PC-9 (cell line): ENCODE measurements around the gene KLHL8. TPM values are rescaled to one million over a fixed set of nuclear protein-coding genes. Genes with fewer than 3 reads are reported as not detected.

Source experiments
- BruUV-seq: library from RNA; stranded (reverse); fragments of 400-500 nt; replicated peaks from 2 replicates; lab custom pipeline; 2021; lab: Mats Ljungman, UMichigan
- CTCF ChIA-PET: fragments of 300-600 bp; sonication (Branson Sonifier 250); formaldehyde crosslinking; loops from one replicate; lab custom pipeline; 2022; ENCODE audit warnings: antibody characterized with exemption; lab: Charles Lee
- POLR2A ChIA-PET: fragments of 300-600 bp; sonication (Branson Sonifier 250); formaldehyde crosslinking; loops from one replicate; lab custom pipeline; 2022; ENCODE audit warnings: antibody characterized with exemption; ENCODE audit not compliant: unreplicated experiment; lab: Charles Lee
- DNase-seq, 2 experiments: peaks; one replicate each; pipeline versions ENCODE4 v3.0.0 to v3.0.0-alpha.2; 2015 to 2022; ENCODE audit warnings: mixed read lengths in 1 of 2
- H2AFZ ChIP-seq: fragments of 200-600 bp; sonication (generic); 2 replicates; pipeline ENCODE4 v1.8.1; 2017; ENCODE audit warnings: antibody characterized with exemption
- H3F3A ChIP-seq: fragments of 200-600 bp; sonication (generic); 2 replicates; pipeline ENCODE4 v1.8.1; 2017; ENCODE audit warnings: antibody characterized with exemption, mild to moderate bottlenecking, low read depth; ENCODE audit not compliant: insufficient read depth
- H3K27ac ChIP-seq: fragments of 200-600 bp; sonication (generic); 2 replicates; pipeline ENCODE4 v1.6.1; 2016; ENCODE audit warnings: mixed run types
- H3K27me3 ChIP-seq: fragments of 200-600 bp; sonication (generic); 2 replicates; pipeline ENCODE4 v1.6.1; 2016; ENCODE audit warnings: low read depth, mixed run types; ENCODE audit not compliant: insufficient read depth
- H3K36me3 ChIP-seq: fragments of 200-600 bp; sonication (generic); 2 replicates; pipeline ENCODE4 v1.6.1; 2016; ENCODE audit warnings: low read depth, mixed run types
- H3K4me1 ChIP-seq: fragments of 200-600 bp; sonication (generic); replicated peaks from 2 replicates; pipeline ENCODE4 v1.6.1; 2016; ENCODE audit warnings: mixed run types; ENCODE audit not compliant: insufficient read depth
- H3K4me2 ChIP-seq: fragments of 200-600 bp; sonication (generic); 2 replicates; pipeline ENCODE4 v1.6.1; 2017; ENCODE audit warnings: mixed run types
- H3K4me3 ChIP-seq: fragments of 200-600 bp; sonication (generic); 2 replicates; pipeline ENCODE4 v1.6.1; 2016; ENCODE audit warnings: mixed run types
- H3K79me2 ChIP-seq: fragments of 200-600 bp; sonication (generic); 2 replicates; pipeline ENCODE4 v1.6.1; 2017; ENCODE audit warnings: low read depth, mixed run types
- H3K9me2 ChIP-seq: fragments of 200-600 bp; sonication (generic); 2 replicates; pipeline ENCODE4 v1.8.1; 2017; ENCODE audit warnings: mild to moderate bottlenecking; ENCODE audit not compliant: insufficient read depth
- H3K9me3 ChIP-seq: fragments of 200-600 bp; sonication (generic); 2 replicates; pipeline ENCODE4 v1.8.1; 2016; ENCODE audit warnings: low read depth; ENCODE audit not compliant: insufficient read depth
- H4K20me1 ChIP-seq: fragments of 200-600 bp; sonication (generic); 2 replicates; pipeline ENCODE4 v1.8.1; 2017; ENCODE audit not compliant: insufficient read depth
- CTCF ChIP-seq: fragments of 200-600 bp; sonication (generic); conservative IDR thresholded peaks from 2 replicates; pipeline ENCODE4 v1.6.1; 2017; ENCODE audit warnings: mixed run types, antibody characterized with exemption, mild to moderate bottlenecking, moderate library complexity
- EZH2 ChIP-seq: fragments of 200-600 bp; sonication (generic); IDR thresholded peaks from 2 replicates; pipeline ENCODE4 v1.8.0; 2017; ENCODE audit warnings: antibody characterized with exemption, low read depth
- intact Hi-C: fragments of 100-400 bp; cut with micrococcal nuclease; formaldehyde crosslinking; loops from one replicate; pipeline ENCODE4 v1.10.0; 2022; ENCODE audit not compliant: unreplicated experiment
- total RNA-seq: library from RNA; stranded (reverse); gene quantifications from 2 replicates; pipeline ENCODE4 v1.2.3, GENCODE V29; 2021

KLHL8 gene
- total RNA-seq, 1 experiment from 2014 or later, result 8.5 TPM

DNA sequence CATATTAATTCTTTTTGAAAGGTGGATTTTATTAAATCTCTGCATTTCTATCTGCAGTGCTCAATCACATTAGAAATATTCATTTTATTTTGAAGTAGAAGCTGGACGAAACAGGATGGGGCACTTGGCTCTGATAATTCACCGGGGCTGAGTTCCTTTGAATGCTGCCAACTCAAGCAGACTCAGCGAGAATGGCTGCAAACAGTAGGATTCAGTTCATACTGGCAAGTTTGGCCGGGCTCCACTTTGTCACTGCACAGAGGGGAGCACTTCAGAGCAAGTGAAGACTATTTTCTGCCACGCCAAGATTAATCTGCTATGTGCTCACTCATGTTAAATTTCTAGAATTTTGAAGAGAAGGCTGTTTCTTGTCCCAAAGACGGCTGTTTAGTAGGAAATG is 30.7 kb upstream of the KLHL8 start:
- H3K9me2 ChIP-seq, result no peaks in the 10 kb centered on the region
- H3K4me1 ChIP-seq, result no peaks in the 10 kb centered on the region
- no peaks in the 10 kb centered on the region for H4K20me1 ChIP-seq
- no peak for TF ChIP-seq CTCF
- TF ChIP-seq EZH2, result no peak
- no peaks in the 10 kb centered on the region for H3K36me3 ChIP-seq
- H3K4me2 ChIP-seq, result no peak overlapping the region
- no peak for DNase-seq
- H2AFZ ChIP-seq, result no peak overlapping the region
- H3K79me2 ChIP-seq, result no peaks in the 10 kb centered on the region
- no peak overlapping the region for H3K27ac ChIP-seq
- intact Hi-C loops, result no loop called here
- H3K4me3 ChIP-seq, result no peak overlapping the region
- ChIA-PET CTCF (no interaction called here), POLR2A (no interaction called here)
- no TSS peak for BruUV-seq
- no peaks in the 10 kb centered on the region for H3F3A ChIP-seq
- no peaks in the 10 kb centered on the region for H3K9me3 ChIP-seq
- H3K27me3 ChIP-seq, result no peaks in the 10 kb centered on the region

DNA sequence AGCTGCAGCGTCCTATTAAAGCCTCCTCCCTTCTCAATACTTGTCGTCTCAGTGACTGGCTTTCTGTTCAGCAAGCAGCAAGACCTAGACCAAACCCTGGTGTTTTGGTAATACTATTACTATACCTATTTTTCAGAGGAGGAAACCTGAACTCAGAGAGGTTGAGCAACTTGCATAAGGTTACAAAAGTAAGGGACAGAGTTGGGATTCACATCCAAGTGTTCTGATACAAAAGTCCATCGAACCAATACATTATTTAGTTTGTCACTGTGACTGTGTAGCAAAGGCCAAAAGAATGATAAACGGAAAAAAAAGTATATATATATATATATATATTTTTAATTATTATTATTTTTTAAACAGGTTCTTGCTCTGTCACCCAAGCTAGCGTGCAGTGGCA is 29.9 kb upstream of the KLHL8 start:
- no peaks in the 10 kb centered on the region for H3F3A ChIP-seq
- no peak overlapping the region for H2AFZ ChIP-seq
- H3K4me2 ChIP-seq, result no peak overlapping the region
- H4K20me1 ChIP-seq, result no peaks in the 10 kb centered on the region
- H3K9me3 ChIP-seq, result no peaks in the 10 kb centered on the region
- no peaks in the 10 kb centered on the region for H3K36me3 ChIP-seq
- BruUV-seq, result no TSS peak
- no peak overlapping the region for H3K27ac ChIP-seq
- intact Hi-C loops, result no loop called here
- DNase-seq, result no peak
- no peak for TF ChIP-seq EZH2
- TF ChIP-seq CTCF, result no peak
- H3K4me3 ChIP-seq, result no peak overlapping the region
- no peaks in the 10 kb centered on the region for H3K9me2 ChIP-seq
- no peaks in the 10 kb centered on the region for H3K27me3 ChIP-seq
- H3K79me2 ChIP-seq, result no peaks in the 10 kb centered on the region
- ChIA-PET POLR2A (no interaction called here), CTCF (interaction anchor here (0.5 kb wide), 1 partner anchor 357 kb away, joined by 5 read pairs; no protein-coding TSS in a partner anchor)
- no peaks in the 10 kb centered on the region for H3K4me1 ChIP-seq

GRCh38 chr4:87249332-87250019 is 29.1 kb upstream of the KLHL8 start:
- Histone ChIP-seq H3K27me3 (no peaks in the 10 kb centered on the region), H2AFZ (no peak overlapping the region), H3K9me3 (peaks cover 4% of the 10 kb centered on the region; the same call in 1 of the 2 replicates), H3F3A (no peaks in the 10 kb centered on the region), H3K27ac (no peak overlapping the region), H3K4me1 (no peaks in the 10 kb centered on the region), H3K4me2 (no peak overlapping the region), H3K9me2 (no peaks in the 10 kb centered on the region), H3K4me3 (no peak overlapping the region), H3K79me2 (no peaks in the 10 kb centered on the region), H3K36me3 (no peaks in the 10 kb centered on the region), H4K20me1 (no peaks in the 10 kb centered on the region)
- ChIA-PET CTCF (interaction anchor here (0.5 kb wide), 1 partner anchor 356 kb away, joined by 5 read pairs; no protein-coding TSS in a partner anchor), POLR2A (no interaction called here)
- no peak for TF ChIP-seq EZH2
- TF ChIP-seq CTCF, result no peak
- intact Hi-C loops, result no loop called here
- no TSS peak for BruUV-seq
- DNase-seq, result no peak
